GM12878 (cell line): ENCODE results near the gene TUNAR. TPM values are rescaled to one million over a fixed set of nuclear protein-coding genes. Genes with fewer than 3 reads are reported as not detected.

Experiments
- ATAC-seq: fragments of 200-7000 bp; cut with Tn5 transposase; 3 replicates; pipeline ENCODE4 v1.9.1; 2020; ENCODE audit warnings: mild to moderate bottlenecking, moderate library complexity
- BruUV-seq: library from RNA; stranded (reverse); fragments of 400-500 nt; replicated peaks from 2 replicates; lab custom pipeline; 2021; lab: Mats Ljungman, UMichigan
- CTCF ChIA-PET: fragments of 300-600 bp; sonication (Branson Sonifier 250); formaldehyde crosslinking; extraction: SDS; loops from one replicate; lab custom pipeline; 2021; ENCODE audit warnings: inconsistent platforms; lab: Yijun Ruan, JAX
- POLR2A ChIA-PET: fragments of 350-600 bp; formaldehyde crosslinking; extraction: SDS; loops from one replicate; lab custom pipeline; 2021; ENCODE audit warnings: inconsistent platforms; lab: Charles Lee
- RAD21 ChIA-PET: fragments of 300-600 bp; sonication (Branson Sonifier 250); formaldehyde crosslinking; loops from one replicate; lab custom pipeline; 2023; ENCODE audit warnings: antibody characterized with exemption; ENCODE audit not compliant: unreplicated experiment; lab: Charles Lee
- SMC1A ChIA-PET: fragments of 300-600 bp; sonication (Branson Sonifier 250); formaldehyde crosslinking; loops from one replicate; lab custom pipeline; 2023; ENCODE audit not compliant: unreplicated experiment, uncharacterized antibody; lab: Charles Lee
- DNase-seq: peaks from one replicate; pipeline ENCODE4 v3.0.0-alpha.2; 2011; ENCODE audit warnings: low read depth, low spot score
- FAIRE-seq: peaks from 3 replicates; lab custom pipeline; 2011; peaks lifted over from hg19 to GRCh38; lab: Jason Lieb, UNC
- H2AFZ ChIP-seq: 2 replicates; pipeline ENCODE4 v1.6.0; 2011; ENCODE audit warnings: low read depth, low read length, control low read depth; ENCODE audit not compliant: control insufficient read depth
- H3K27ac ChIP-seq: 2 replicates; pipeline ENCODE4 v1.5.1; 2011; ENCODE audit warnings: control low read depth; ENCODE audit not compliant: control insufficient read depth, insufficient read depth
- H3K27me3 ChIP-seq, 2 experiments: replicated peaks in 1 of 2; 2 replicates each; pipeline versions ENCODE4 v1.6.0 to v1.6.1; 2011; ENCODE audit warnings: low read length in 1 of 2; ENCODE audit not compliant: control insufficient read depth in 2 of 2, insufficient read depth in 2 of 2
- H3K36me3 ChIP-seq, 2 experiments: 2 replicates each; pipeline ENCODE4 v1.5.1; 2011; ENCODE audit warnings: low read length in 1 of 2; ENCODE audit not compliant: control insufficient read depth in 2 of 2, insufficient read depth in 2 of 2
- H3K4me1 ChIP-seq: 2 replicates; pipeline ENCODE4 v1.6.1; 2011; ENCODE audit warnings: mild to moderate bottlenecking, low read length, moderate library complexity, mixed read lengths; ENCODE audit not compliant: control insufficient read depth, insufficient read depth
- H3K4me2 ChIP-seq: 2 replicates; pipeline ENCODE4 v1.6.0; 2011; ENCODE audit warnings: control low read depth; ENCODE audit not compliant: control insufficient read depth, insufficient read depth
- H3K4me3 ChIP-seq: fragments of 200-600 bp; sonication (generic); 2 replicates; pipeline ENCODE4 v1.5.1; 2016
- H3K79me2 ChIP-seq: 2 replicates; pipeline ENCODE4 v1.6.0; 2011; ENCODE audit warnings: low read length; ENCODE audit not compliant: control insufficient read depth, insufficient read depth
- H3K9ac ChIP-seq: 2 replicates; pipeline ENCODE4 v1.8.0; 2011; ENCODE audit warnings: low read length, control low read depth, mixed read lengths; ENCODE audit not compliant: control insufficient read depth, insufficient read depth
- H3K9me3 ChIP-seq: replicated peaks from 3 replicates; pipeline ENCODE4 v1.5.1; 2011; ENCODE audit warnings: mild to moderate bottlenecking, low read length; ENCODE audit not compliant: control insufficient read depth, insufficient read depth
- H4K20me1 ChIP-seq: 2 replicates; pipeline ENCODE4 v1.6.0; 2011; ENCODE audit not compliant: control insufficient read depth, insufficient read depth
- ATF3 ChIP-seq: IDR thresholded peaks from 2 replicates; pipeline ENCODE4 v1.6.1; 2011; ENCODE audit warnings: low read depth, mild to moderate bottlenecking, low read length, moderate library complexity, borderline replicate concordance; ENCODE audit errors: extremely low read depth
- CHD1 ChIP-seq: IDR thresholded peaks from 2 replicates; pipeline ENCODE4 v1.6.1; 2012; ENCODE audit warnings: low read depth, low read length, improper control_type of control experiment
- FOS ChIP-seq: IDR thresholded peaks from 3 replicates; pipeline ENCODE4 v1.6.1; 2011; ENCODE audit warnings: borderline replicate concordance; ENCODE audit not compliant: insufficient read length; ENCODE audit errors: extremely low read depth
- FOXK2 ChIP-seq: fragments of 450-650 bp; IDR thresholded peaks from 2 replicates; pipeline ENCODE4 v1.6.1; 2017; ENCODE audit warnings: mild to moderate bottlenecking, moderate library complexity
- GATAD2B ChIP-seq: fragments of 450-650 bp; conservative IDR thresholded peaks from 2 replicates; pipeline ENCODE4 v1.6.1; 2017; ENCODE audit warnings: low read depth, mild to moderate bottlenecking, moderate library complexity
- IRF4 ChIP-seq: IDR thresholded peaks from 2 replicates; pipeline ENCODE4 v1.6.1; 2011; ENCODE audit warnings: low read depth, low read length
- SMAD5 ChIP-seq: IDR thresholded peaks from 2 replicates; pipeline ENCODE4 v1.6.1; 2016; ENCODE audit warnings: antibody characterized with exemption, low read depth
- ZBTB4 ChIP-seq: fragments of 450-650 bp; formaldehyde crosslinking; IDR thresholded peaks from 2 replicates; pipeline ENCODE4 v1.4.0; 2022; ENCODE audit warnings: mild to moderate bottlenecking, moderate library complexity
- WGBS: methylation state at CpG from one replicate; pipeline ENCODE4 v1.1.6; 2016; ENCODE audit warnings: low lambda C conversion rate; ENCODE audit not compliant: insufficient replicate concordance, insufficient coverage; ENCODE audit errors: missing lambda C conversion rate; 5-methylcytosine and 5-hydroxymethylcytosine counted together
- in situ Hi-C: fragments of 300-500 bp; cut with MboI; formaldehyde crosslinking; loops from 9 replicates; pipeline ENCODE4 v1.14.3; 2018; ENCODE audit warnings: mixed read lengths
- intact Hi-C: fragments of 100-400 bp; cut with micrococcal nuclease; formaldehyde crosslinking; loops from one replicate; pipeline ENCODE4 v1.14.2; 2022; ENCODE audit not compliant: unreplicated experiment
- polyA plus RNA-seq, 11 experiments: library from polyadenylated mRNA; depleted of rRNA in 4 of 11; unstranded in 6 of 11; stranded (reverse) in 5 of 11; fragments of >200 nt; fragmentation: Nextera tagmentation in 4 of 11; fragmentation: Illumina TruSeq in 1 of 11; extraction: Ambion mirVana in 4 of 11; extraction: Trizol in 1 of 11; gene quantifications; 1 replicate in 1 of 11; 2 replicates in 10 of 11; pipeline versions ENCODE4 v1.2.1 to v1.2.3, GENCODE V29; 2011 to 2016; ENCODE audit warnings: inconsistent platforms in 2 of 11, missing spikeins in 2 of 11, low read depth in 1 of 11
- total RNA-seq, 4 experiments: library from RNA; depleted of rRNA in 3 of 4; stranded (reverse); fragments of >200 nt in 3 of 4; fragmentation: Illumina TruSeq in 1 of 4; extraction: Trizol in 1 of 4; gene quantifications; 2 replicates each; pipeline versions ENCODE4 v1.2.1 to v1.2.3, GENCODE V29; 2013 to 2021
- TF ChIP-seq, protein P1 (sequence below): IDR thresholded peaks from 2 replicates; pipeline ENCODE4 v1.6.1; 2012; ENCODE audit warnings: low read depth, low read length, improper control_type of control experiment
- TF ChIP-seq, protein P2 (sequence below): fragments of 450-650 bp; IDR thresholded peaks from 2 replicates; pipeline ENCODE4 v1.6.1; 2017; ENCODE audit warnings: mild to moderate bottlenecking, moderate library complexity

TUNAR gene
- total and polyA plus RNA-seq, 10 of the 15 experiments (the other 5 are each of a cell fraction or from before 2014, with no cell fraction given) = 0.02 TPM; not detected in 9

- Histone ChIP-seq H3K4me2 (no peak overlapping the region), H3K27ac (no peak overlapping the region), H3K36me3 (no peaks in the 10 kb centered on the region)
- ATAC-seq = no peak
- intact Hi-C loops = no loop called here
- TF ChIP-seq FOS = no peak
- no peak for TF ChIP-seq SMAD5
- TF ChIP-seq, protein P1, sequence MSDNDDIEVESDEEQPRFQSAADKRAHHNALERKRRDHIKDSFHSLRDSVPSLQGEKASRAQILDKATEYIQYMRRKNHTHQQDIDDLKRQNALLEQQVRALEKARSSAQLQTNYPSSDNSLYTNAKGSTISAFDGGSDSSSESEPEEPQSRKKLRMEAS = no peak
- no peak for TF ChIP-seq IRF4
- TF ChIP-seq, protein P2, sequence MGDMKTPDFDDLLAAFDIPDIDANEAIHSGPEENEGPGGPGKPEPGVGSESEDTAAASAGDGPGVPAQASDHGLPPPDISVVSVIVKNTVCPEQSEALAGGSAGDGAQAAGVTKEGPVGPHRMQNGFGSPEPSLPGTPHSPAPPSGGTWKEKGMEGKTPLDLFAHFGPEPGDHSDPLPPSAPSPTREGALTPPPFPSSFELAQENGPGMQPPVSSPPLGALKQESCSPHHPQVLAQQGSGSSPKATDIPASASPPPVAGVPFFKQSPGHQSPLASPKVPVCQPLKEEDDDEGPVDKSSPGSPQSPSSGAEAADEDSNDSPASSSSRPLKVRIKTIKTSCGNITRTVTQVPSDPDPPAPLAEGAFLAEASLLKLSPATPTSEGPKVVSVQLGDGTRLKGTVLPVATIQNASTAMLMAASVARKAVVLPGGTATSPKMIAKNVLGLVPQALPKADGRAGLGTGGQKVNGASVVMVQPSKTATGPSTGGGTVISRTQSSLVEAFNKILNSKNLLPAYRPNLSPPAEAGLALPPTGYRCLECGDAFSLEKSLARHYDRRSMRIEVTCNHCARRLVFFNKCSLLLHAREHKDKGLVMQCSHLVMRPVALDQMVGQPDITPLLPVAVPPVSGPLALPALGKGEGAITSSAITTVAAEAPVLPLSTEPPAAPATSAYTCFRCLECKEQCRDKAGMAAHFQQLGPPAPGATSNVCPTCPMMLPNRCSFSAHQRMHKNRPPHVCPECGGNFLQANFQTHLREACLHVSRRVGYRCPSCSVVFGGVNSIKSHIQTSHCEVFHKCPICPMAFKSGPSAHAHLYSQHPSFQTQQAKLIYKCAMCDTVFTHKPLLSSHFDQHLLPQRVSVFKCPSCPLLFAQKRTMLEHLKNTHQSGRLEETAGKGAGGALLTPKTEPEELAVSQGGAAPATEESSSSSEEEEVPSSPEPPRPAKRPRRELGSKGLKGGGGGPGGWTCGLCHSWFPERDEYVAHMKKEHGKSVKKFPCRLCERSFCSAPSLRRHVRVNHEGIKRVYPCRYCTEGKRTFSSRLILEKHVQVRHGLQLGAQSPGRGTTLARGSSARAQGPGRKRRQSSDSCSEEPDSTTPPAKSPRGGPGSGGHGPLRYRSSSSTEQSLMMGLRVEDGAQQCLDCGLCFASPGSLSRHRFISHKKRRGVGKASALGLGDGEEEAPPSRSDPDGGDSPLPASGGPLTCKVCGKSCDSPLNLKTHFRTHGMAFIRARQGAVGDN = no peak
- no peak for TF ChIP-seq ZBTB4 (CRISPR knock-in tag)
- no peak for TF ChIP-seq CHD1
- TF ChIP-seq ATF3 = no peak
- TF ChIP-seq GATAD2B = no peak
- no peak for TF ChIP-seq FOXK2
- TF ChIP-seq, all 136 proteins: peak for 0
- in situ Hi-C loops = no loop called here
- Histone ChIP-seq H3K27me3 (no peaks in the 10 kb centered on the region; a peak in 1 of 4 replicates), H3K4me3 (no peak overlapping the region), H3K9me3 (no peaks in the 10 kb centered on the region), H3K9ac (no peak overlapping the region), H3K79me2 (no peaks in the 10 kb centered on the region), H2AFZ (no peak overlapping the region), H4K20me1 (no peaks in the 10 kb centered on the region), H3K4me1 (no peaks in the 10 kb centered on the region)
- 46% methylated on average over 3 of the region's 3 CpGs for WGBS
- ChIA-PET POLR2A (no interaction called here), SMC1A (no interaction called here), RAD21 (no interaction called here), CTCF (no interaction called here)
- BruUV-seq = no TSS peak
- DNase-seq = no peak
- FAIRE-seq = no peak
Measured at GRCh38 chr14:95828649-95829265, 47.9 kb upstream of the TUNAR start.
